M059J (cell line): ENCODE measurements around the gene ALDH3B1. TPM values are rescaled to one million over a fixed set of nuclear protein-coding genes. Genes with fewer than 3 reads are reported as not detected.

Experiments
- DNase-seq: peaks from one replicate; pipeline ENCODE4 v3.0.0-alpha.2; 2012; ENCODE audit warnings: low read depth
- total RNA-seq: library from RNA; depleted of rRNA; stranded (reverse); fragments of >200 nt; shearing (Covaris generic); gene quantifications from 2 replicates; pipeline ENCODE4 v1.2.3, GENCODE V29; 2014

Gene ALDH3B1
- total RNA-seq, 1 experiment from 2014 or later = 16.8 TPM

- DNase-seq = peak; percentile 99
Observed at GRCh38 chr11:68030318-68031143, 20.4 kb downstream of the ALDH3B1 start, which contains the start of gene NDUFS8. TSS of gene NDUFS8 (plus strand) at chr11:68030681. CDS start at chr11:68032152, 1,471 bp downstream.

DNA sequence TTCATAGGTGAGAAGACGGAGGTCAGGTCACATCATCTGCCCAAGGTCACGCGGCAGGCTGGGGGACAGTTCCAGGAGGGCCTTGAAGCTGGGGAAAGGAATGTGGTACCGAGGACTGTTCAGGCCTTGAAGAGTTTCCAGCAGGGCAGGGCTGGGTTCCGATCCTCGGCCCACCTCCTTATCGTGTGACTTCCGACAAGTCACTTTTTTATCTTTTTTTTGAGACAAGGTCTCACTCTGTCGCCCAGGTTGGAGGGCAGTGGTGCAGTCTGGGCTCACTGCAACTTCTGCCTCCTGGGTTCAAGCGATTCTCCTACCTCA is 21.0 kb downstream of the ALDH3B1 start:
- DNase-seq = no peak

DNA sequence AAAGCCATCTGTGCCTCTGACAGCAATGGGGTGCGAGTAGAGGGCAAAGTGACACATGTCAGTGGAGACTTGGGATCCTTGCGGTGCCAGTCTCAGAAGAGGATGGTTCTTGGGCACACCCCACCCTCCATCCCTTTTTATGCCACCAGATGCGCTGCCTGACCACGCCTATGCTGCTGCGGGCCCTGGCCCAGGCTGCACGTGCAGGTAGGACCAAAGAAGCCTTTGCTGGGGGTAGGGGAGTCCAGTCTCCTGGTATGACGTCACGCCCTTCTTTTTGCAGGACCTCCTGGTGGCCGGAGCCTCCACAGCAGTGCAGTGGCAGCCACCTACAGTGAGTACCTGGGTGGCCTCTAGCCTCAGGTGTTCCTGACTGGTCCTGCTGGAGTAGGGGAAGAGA is 21.9 kb downstream of the ALDH3B1 start:
- no peak for DNase-seq

- no peak for DNase-seq
Observed at GRCh38 chr11:68032997-68033707, 23.0 kb downstream of the ALDH3B1 start.

- no peak for DNase-seq
Observed at GRCh38 chr11:68033708-68034045, 23.6 kb downstream of the ALDH3B1 start.

DNA sequence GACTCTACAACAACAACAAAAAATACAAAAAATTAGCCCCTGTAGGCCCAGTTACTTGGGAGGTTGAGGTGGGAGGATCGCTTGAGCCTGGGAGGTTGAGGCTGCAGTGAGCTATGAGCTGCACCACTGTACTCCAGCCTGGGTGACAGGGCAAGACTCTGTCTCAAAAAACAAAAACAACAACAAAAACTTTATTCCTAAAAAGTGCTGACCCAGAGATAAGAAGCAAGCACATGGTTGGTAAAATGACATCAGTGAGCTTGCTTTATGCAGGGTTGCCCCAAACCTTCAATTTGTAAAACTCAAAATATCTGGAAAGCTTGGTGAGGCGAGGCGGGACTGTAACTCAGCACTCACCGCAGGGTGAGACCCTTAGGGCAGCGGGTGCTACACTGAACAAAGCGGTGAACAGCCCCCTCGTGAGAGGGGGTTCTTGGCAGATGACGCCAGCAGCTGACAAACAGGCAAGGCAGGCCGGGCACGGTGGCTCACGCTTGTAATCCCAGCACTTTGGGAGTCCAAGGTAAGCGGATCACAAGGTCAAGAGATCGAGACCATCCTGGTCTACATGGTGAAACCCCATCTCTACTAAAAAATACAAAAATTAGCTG is 25.2 kb downstream of the ALDH3B1 start:
- DNase-seq = no peak

DNA sequence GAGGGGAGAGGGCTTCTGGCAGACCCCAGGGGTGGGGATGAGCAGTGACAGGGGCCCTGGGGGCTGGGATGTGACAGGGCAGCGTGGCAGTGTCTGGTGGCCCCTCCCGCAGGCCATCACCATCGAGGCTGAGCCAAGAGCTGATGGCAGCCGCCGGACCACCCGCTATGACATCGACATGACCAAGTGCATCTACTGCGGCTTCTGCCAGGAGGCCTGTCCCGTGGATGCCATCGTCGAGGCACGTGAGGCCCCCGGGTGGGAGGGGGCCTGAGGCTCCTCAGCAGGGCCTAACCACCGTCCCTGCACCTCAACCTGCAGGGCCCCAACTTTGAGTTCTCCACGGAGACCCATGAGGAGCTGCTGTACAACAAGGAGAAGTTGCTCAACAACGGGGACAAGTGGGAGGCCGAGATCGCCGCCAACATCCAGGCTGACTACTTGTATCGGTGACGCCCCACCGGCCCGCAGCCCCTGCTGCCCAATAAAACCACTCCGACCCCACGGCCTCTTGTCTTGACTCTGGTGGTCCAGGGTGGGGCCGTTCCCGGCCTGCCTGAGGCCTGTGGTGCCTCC is 26.1 kb downstream of the ALDH3B1 start:
- no peak for DNase-seq

DNA sequence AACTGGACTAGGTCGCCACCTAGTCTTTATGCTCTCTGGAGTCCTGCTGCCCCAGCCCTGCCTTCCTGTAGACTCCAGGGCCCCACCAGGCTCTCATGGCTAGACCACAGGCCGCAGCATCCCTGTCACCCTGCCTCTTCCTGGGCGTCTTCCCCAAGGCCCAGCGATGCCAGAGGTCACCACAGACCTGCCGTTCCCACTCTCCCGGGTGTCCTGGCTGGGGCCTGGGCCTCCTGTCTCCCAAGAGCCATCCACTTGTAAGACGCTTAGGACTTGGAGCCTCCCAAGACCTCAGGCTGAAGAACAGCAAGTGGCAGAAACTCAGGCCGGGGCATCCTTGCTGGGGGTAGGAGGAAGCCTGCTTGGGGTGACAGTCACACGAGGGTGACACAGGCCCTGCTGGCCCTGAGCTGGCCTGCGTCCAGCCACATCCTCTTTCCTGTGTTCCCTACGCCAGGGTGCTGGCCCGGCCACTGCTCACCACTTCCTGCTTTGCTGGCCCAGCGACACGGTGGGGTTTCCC is 26.7 kb downstream of the ALDH3B1 start:
- peak; percentile 43 for DNase-seq

DNA sequence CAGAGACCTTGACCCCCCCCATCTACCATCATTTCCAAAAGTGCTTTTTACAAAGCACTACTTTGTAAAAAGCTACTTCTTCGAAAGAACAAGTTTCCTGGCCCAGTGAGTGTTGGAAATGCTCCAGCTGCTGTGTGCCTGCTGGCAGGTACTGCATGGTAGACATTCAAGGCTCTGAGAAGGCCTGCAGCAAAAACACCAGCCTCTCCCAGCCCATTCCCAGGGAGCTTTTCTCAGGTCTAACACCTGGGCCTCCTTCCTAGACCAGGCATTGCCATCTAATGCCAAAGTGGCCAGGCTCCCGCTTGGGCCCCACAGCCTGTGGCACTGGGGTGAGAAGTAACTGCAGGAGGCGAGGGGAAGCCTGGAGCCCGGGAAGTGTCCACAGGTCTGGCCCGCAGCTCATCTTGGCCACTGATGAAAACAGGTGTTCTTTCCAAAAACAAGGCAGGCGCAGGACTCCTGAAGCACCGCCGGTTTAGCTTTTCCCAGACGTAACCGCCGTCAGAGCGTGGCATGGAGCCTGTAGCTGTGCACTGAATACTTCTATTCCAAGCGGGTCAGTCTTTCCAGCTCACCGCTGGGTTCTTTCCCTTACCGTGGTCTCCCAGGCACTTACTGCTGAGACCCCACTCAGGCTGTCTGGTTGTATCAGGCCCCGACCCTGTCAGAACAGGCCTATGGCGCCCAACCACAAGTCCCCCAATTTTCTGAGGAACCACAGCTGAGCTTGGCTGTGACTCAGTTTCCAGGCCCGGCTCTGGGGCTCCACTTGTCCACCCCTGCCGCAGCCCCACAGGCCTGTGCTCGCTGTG is 27.5 kb downstream of the ALDH3B1 start:
- no peak for DNase-seq

GRCh38 chr11:68038226-68038717 is 28.1 kb downstream of the ALDH3B1 start:
- no peak for DNase-seq

DNA sequence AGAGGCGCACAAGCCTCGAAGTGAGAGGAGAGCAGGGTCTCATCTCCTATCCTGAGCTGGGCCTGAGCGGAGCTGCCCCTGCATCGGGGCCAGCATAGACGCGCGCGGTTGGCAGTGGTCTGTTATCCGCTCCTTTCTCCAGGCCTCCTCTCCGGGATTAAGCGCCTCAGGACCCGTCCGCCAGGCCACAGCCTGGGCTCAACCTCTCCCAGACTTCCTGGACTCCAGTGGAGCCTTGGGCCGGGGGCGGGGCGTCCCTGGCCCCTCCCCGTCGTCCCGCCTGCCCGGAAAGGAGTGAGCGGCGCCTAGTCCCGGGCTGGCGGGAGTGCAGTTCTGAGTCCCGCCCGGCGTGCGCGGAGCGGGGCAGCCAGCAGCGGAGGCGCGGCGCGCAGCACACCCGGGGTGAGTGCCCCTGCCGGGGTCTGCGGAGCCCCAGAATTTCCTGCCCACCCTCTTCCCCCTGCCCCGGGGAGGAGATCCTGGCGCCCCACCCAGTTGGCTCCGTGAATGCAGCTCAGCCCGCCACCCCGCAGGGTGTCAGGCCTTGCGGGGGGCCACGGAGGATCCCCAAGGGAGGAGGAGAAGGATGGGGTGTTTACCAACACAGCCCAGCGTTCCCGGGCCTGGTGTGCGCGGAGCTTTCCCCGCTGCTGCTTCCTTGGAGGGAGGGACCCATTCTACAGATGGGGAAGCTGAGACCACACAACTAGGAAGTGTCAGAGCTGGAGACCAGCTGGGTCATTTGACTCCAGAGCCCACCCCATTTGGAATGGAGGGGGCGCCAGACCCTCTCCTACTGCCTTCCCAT is 28.8 kb downstream of the ALDH3B1 start, which contains the start of gene TCIRG1:
Gene TCIRG1 (plus strand): TSS at position 308 of the 808 bp plus-strand sequence. CDS start 2,247 bp downstream, outside the sequence.
- DNase-seq = peak; percentile 89

GRCh38 chr11:68039526-68040086 is 29.5 kb downstream of the ALDH3B1 start:
- DNase-seq = no peak

DNA sequence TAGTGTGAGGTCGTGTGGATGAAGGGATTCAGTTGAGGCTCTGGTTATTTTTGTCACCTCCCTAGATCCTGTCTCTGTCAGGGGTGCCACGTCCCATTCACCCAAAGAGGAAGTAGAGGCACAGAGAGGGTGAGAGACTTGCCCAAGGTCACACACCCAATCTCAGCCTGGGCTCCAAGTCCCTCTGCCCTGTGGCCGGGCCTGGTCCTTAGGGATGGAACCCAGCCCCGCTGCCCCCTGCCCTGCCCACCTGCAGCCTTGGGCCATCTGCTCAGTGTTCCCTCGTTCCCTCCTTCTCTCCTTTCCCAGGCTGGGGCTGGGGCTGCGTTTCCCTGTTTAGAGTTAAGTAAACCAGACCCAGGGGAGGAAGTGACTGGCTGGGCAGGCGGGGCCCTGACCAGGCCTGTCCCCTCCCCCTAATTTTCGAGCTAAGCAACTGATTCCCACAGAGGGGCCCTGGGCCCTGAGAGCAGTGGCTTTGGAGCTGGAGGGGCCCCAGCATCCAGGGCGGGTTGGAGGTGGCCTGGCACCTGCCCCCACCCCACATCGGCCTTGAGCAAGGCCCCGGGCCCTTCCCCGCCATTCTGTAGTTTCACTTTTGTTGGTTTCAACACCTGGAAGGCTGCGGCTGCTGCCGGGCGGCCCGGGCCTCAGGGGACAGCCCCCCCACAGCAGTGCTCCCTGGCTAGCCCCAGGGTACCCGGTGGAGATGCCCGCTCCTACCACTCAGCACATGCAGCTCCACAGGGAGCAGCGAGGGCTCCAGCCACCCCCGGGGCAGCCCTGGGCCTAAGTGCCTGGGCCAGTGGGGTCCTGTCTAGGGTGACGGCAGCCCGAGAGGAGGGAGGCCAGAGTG is 30.2 kb downstream of the ALDH3B1 start:
- no peak for DNase-seq

GRCh38 chr11:68040957-68041591 is 30.9 kb downstream of the ALDH3B1 start:
- DNase-seq = no peak

GRCh38 chr11:68041617-68042218 is 31.6 kb downstream of the ALDH3B1 start:
- no peak for DNase-seq

DNA sequence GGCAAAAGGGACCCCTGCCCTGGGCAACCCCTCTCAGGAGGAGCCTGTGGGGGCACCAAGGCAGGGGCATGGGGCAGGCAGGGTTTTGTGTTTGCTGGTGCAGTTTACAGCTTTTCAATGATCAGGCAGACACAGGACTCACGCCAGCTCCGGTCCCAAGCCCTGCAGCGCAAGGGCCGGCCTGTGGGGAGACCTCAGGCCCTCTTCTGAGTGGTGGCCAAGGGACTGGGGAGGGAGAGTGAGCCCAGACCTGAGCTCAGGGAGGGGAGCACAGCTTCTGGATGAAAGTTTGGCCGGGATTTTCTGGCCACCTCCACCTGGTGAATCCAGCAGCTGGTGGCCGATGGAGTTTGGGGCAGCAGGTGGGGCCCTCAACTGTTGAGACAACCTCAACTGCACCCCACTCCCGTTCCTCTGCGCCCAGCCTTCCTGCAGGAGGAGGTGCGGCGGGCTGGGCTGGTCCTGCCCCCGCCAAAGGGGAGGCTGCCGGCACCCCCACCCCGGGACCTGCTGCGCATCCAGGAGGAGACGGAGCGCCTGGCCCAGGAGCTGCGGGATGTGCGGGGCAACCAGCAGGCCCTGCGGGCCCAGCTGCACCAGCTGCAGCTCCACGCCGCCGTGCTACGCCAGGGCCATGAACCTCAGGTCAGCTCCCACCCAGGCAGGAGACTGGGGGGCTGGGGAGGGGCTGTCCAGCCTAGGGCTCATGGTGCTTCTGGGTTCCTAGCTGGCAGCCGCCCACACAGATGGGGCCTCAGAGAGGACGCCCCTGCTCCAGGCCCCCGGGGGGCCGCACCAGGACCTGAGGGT is 32.3 kb downstream of the ALDH3B1 start:
- DNase-seq = no peak

- DNase-seq = no peak
Observed at GRCh38 chr11:68043029-68043348, 32.9 kb downstream of the ALDH3B1 start.
